Measurements from ENCODE around the gene RRBP1.

- no peak for TF ChIP-seq EZH2 (IDR thresholded peaks at IDR 0.05; ENCODE audit: borderline replicate concordance, low read depth, low read length, poor library complexity, severe bottlenecking)
- no peak for TF ChIP-seq CTCF (conservative IDR thresholded peaks at IDR 0.05; ENCODE audit: low read depth, low read length)
Measured at GRCh38 chr20:17651760-17652388, 30.2 kb downstream of the RRBP1 start.
